Activated CD8-positive, alpha-beta T cell treated with anti-CD3 and anti-CD28 coated beads, Interleukin-2, amount 10 ng/mL, durations not matched to agents 7 days and 5 days (primary cell): Measurements from ENCODE around the gene TTC39C. TPM values are rescaled to one million over a fixed set of nuclear protein-coding genes. Genes with fewer than 3 reads are reported as not detected.

Experiments
- total RNA-seq, 2 experiments: library from RNA; stranded (reverse); gene quantifications; one replicate each; pipeline ENCODE4 v1.2.3, GENCODE V29; 2021

The TTC39C gene
- total RNA-seq, 2 experiments from 2014 or later = 71.5 to 72.2 TPM

Other genes starting within 250 kb of the TTC39C start
- gene CABYR, start 124.3 kb downstream of the TTC39C start, total RNA-seq = 1 to 10 TPM in 1 of 2 experiments, under 1 TPM in 1; 0.97 to 1.1 TPM